GM12878 (cell line): ENCODE results near the gene ATP2C2. TPM values are rescaled to one million over a fixed set of nuclear protein-coding genes. Genes with fewer than 3 reads are reported as not detected.

Experiments used
- ATAC-seq: fragments of 200-7000 bp; cut with Tn5 transposase; 3 replicates; pipeline ENCODE4 v1.9.1; 2020; ENCODE audit warnings: mild to moderate bottlenecking, moderate library complexity
- BruUV-seq: library from RNA; stranded (reverse); fragments of 400-500 nt; replicated peaks from 2 replicates; lab custom pipeline; 2021; lab: Mats Ljungman, UMichigan
- CTCF ChIA-PET: fragments of 300-600 bp; sonication (Branson Sonifier 250); formaldehyde crosslinking; extraction: SDS; loops from one replicate; lab custom pipeline; 2021; ENCODE audit warnings: inconsistent platforms; lab: Yijun Ruan, JAX
- POLR2A ChIA-PET: fragments of 350-600 bp; formaldehyde crosslinking; extraction: SDS; loops from one replicate; lab custom pipeline; 2021; ENCODE audit warnings: inconsistent platforms; lab: Charles Lee
- RAD21 ChIA-PET: fragments of 300-600 bp; sonication (Branson Sonifier 250); formaldehyde crosslinking; loops from one replicate; lab custom pipeline; 2023; ENCODE audit warnings: antibody characterized with exemption; ENCODE audit not compliant: unreplicated experiment; lab: Charles Lee
- SMC1A ChIA-PET: fragments of 300-600 bp; sonication (Branson Sonifier 250); formaldehyde crosslinking; loops from one replicate; lab custom pipeline; 2023; ENCODE audit not compliant: unreplicated experiment, uncharacterized antibody; lab: Charles Lee
- DNase-seq: peaks from one replicate; pipeline ENCODE4 v3.0.0-alpha.2; 2011; ENCODE audit warnings: low read depth, low spot score
- FAIRE-seq: peaks from 3 replicates; lab custom pipeline; 2011; peaks lifted over from hg19 to GRCh38; lab: Jason Lieb, UNC
- H2AFZ ChIP-seq: 2 replicates; pipeline ENCODE4 v1.6.0; 2011; ENCODE audit warnings: low read depth, low read length, control low read depth; ENCODE audit not compliant: control insufficient read depth
- H3K27ac ChIP-seq: 2 replicates; pipeline ENCODE4 v1.5.1; 2011; ENCODE audit warnings: control low read depth; ENCODE audit not compliant: control insufficient read depth, insufficient read depth
- H3K27me3 ChIP-seq, 2 experiments: replicated peaks in 1 of 2; 2 replicates each; pipeline versions ENCODE4 v1.6.0 to v1.6.1; 2011; ENCODE audit warnings: low read length in 1 of 2; ENCODE audit not compliant: control insufficient read depth in 2 of 2, insufficient read depth in 2 of 2
- H3K36me3 ChIP-seq, 2 experiments: 2 replicates each; pipeline ENCODE4 v1.5.1; 2011; ENCODE audit warnings: low read length in 1 of 2; ENCODE audit not compliant: control insufficient read depth in 2 of 2, insufficient read depth in 2 of 2
- H3K4me1 ChIP-seq: 2 replicates; pipeline ENCODE4 v1.6.1; 2011; ENCODE audit warnings: mild to moderate bottlenecking, low read length, moderate library complexity, mixed read lengths; ENCODE audit not compliant: control insufficient read depth, insufficient read depth
- H3K4me2 ChIP-seq: 2 replicates; pipeline ENCODE4 v1.6.0; 2011; ENCODE audit warnings: control low read depth; ENCODE audit not compliant: control insufficient read depth, insufficient read depth
- H3K4me3 ChIP-seq: fragments of 200-600 bp; sonication (generic); 2 replicates; pipeline ENCODE4 v1.5.1; 2016
- H3K79me2 ChIP-seq: 2 replicates; pipeline ENCODE4 v1.6.0; 2011; ENCODE audit warnings: low read length; ENCODE audit not compliant: control insufficient read depth, insufficient read depth
- H3K9ac ChIP-seq: 2 replicates; pipeline ENCODE4 v1.8.0; 2011; ENCODE audit warnings: low read length, control low read depth, mixed read lengths; ENCODE audit not compliant: control insufficient read depth, insufficient read depth
- H3K9me3 ChIP-seq: replicated peaks from 3 replicates; pipeline ENCODE4 v1.5.1; 2011; ENCODE audit warnings: mild to moderate bottlenecking, low read length; ENCODE audit not compliant: control insufficient read depth, insufficient read depth
- H4K20me1 ChIP-seq: 2 replicates; pipeline ENCODE4 v1.6.0; 2011; ENCODE audit not compliant: control insufficient read depth, insufficient read depth
- FOS ChIP-seq: IDR thresholded peaks from 3 replicates; pipeline ENCODE4 v1.6.1; 2011; ENCODE audit warnings: borderline replicate concordance; ENCODE audit not compliant: insufficient read length; ENCODE audit errors: extremely low read depth
- GATAD2B ChIP-seq: fragments of 450-650 bp; conservative IDR thresholded peaks from 2 replicates; pipeline ENCODE4 v1.6.1; 2017; ENCODE audit warnings: low read depth, mild to moderate bottlenecking, moderate library complexity
- RELA ChIP-seq: fragments of 450-650 bp; IDR thresholded peaks from 2 replicates; pipeline ENCODE4 v1.8.0; 2014; ENCODE audit warnings: borderline replicate concordance; ENCODE audit not compliant: partially characterized antibody
- SP1 ChIP-seq: IDR thresholded peaks from one replicate; pipeline ENCODE4 v1.6.1; 2011; ENCODE audit warnings: low read depth, low read length
- WGBS: methylation state at CpG from one replicate; pipeline ENCODE4 v1.1.6; 2016; ENCODE audit warnings: low lambda C conversion rate; ENCODE audit not compliant: insufficient replicate concordance, insufficient coverage; ENCODE audit errors: missing lambda C conversion rate; 5-methylcytosine and 5-hydroxymethylcytosine counted together
- in situ Hi-C: fragments of 300-500 bp; cut with MboI; formaldehyde crosslinking; loops from 9 replicates; pipeline ENCODE4 v1.14.3; 2018; ENCODE audit warnings: mixed read lengths
- intact Hi-C: fragments of 100-400 bp; cut with micrococcal nuclease; formaldehyde crosslinking; loops from one replicate; pipeline ENCODE4 v1.14.2; 2022; ENCODE audit not compliant: unreplicated experiment
- polyA plus RNA-seq, 11 experiments: library from polyadenylated mRNA; depleted of rRNA in 4 of 11; unstranded in 6 of 11; stranded (reverse) in 5 of 11; fragments of >200 nt; fragmentation: Nextera tagmentation in 4 of 11; fragmentation: Illumina TruSeq in 1 of 11; extraction: Ambion mirVana in 4 of 11; extraction: Trizol in 1 of 11; gene quantifications; 1 replicate in 1 of 11; 2 replicates in 10 of 11; pipeline versions ENCODE4 v1.2.1 to v1.2.3, GENCODE V29; 2011 to 2016; ENCODE audit warnings: inconsistent platforms in 2 of 11, missing spikeins in 2 of 11, low read depth in 1 of 11
- total RNA-seq, 4 experiments: library from RNA; depleted of rRNA in 3 of 4; stranded (reverse); fragments of >200 nt in 3 of 4; fragmentation: Illumina TruSeq in 1 of 4; extraction: Trizol in 1 of 4; gene quantifications; 2 replicates each; pipeline versions ENCODE4 v1.2.1 to v1.2.3, GENCODE V29; 2013 to 2021

ATP2C2 gene
- total and polyA plus RNA-seq, 10 of the 15 experiments (the other 5 are each of a cell fraction or from before 2014, with no cell fraction given): 0.05 to 0.19 TPM; not detected in 8

DNA sequence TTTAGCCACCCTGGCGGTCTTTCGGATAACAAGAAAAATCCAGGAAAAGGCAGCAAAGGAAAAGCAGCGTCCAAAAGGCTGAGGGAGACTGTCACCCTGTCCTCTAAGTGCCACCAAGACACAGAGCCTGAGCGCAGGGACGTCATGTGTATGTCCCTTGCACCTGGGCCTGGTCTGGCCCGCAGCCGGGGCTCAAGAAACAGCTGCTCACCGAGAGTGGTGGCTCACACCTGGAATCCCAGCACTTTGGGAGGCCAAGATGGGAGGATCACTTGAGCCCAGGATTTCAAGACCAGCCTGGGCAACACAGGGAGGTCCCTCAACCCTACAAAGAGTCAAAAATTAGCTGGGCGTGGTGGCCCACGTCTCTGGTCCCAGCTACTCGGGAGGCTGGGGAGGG is 145.3 kb downstream of the ATP2C2 start:
- WGBS: 91% methylated on average over 10 of the region's 11 CpGs
- in situ Hi-C loops (loop anchor here (5.0 to 25.0 kb wide), 3 partner anchors 109 to 449 kb away; no protein-coding TSS in a partner anchor), intact Hi-C loops (loop anchor here (2.0 kb wide), 2 partner anchors 49 to 103 kb away; no protein-coding TSS in a partner anchor)
- Histone ChIP-seq H3K27me3 (no peaks in the 10 kb centered on the region), H3K4me3 (no peak overlapping the region), H2AFZ (no peak overlapping the region; the same call in 1 of the 2 replicates), H3K4me2 (no peak overlapping the region), H3K9ac (peak overlapping the region; percentile 92), H3K27ac (peak overlapping the region; percentile 99), H3K79me2 (peaks cover 2% of the 10 kb centered on the region; the same call in 1 of the 2 replicates), H3K36me3 (no peaks in the 10 kb centered on the region), H4K20me1 (no peaks in the 10 kb centered on the region), H3K9me3 (no peaks in the 10 kb centered on the region), H3K4me1 (peaks cover 43% of the 10 kb centered on the region)
- TF ChIP-seq GATAD2B (0 out of 2 replicates have a peak, but pooled peaks have one; percentile 16), RELA (no peak), SP1 (no peak), FOS (no peak)
- FAIRE-seq (no peak), ATAC-seq (no peak), DNase-seq (no peak)
- ChIA-PET SMC1A (interaction anchor here (0.6 to 13.2 kb wide), 17 partner anchors 15 to 457 kb away, joined by 3 to 183 read pairs (median 11); partner anchors contain the start of gene COTL1), RAD21 (interaction anchor here (1.1 to 6.6 kb wide), 6 partner anchors 20 to 214 kb away, joined by 3 to 194 read pairs (median 50); partner anchors contain the start of gene COTL1), POLR2A (interaction anchor here (0.6 to 5.8 kb wide), 11 partner anchors 15 to 470 kb away, joined by 3 to 60 read pairs (median 5); no protein-coding TSS in a partner anchor), CTCF (interaction anchor here (0.6 to 11.6 kb wide), 23 partner anchors 8 to 439 kb away, joined by 3 to 299 read pairs (median 4); partner anchors contain the start of gene COTL1)
- no TSS peak for BruUV-seq

Other genes starting within 250 kb of the ATP2C2 start
Only the 7 nearest of the 8 such genes appear.
- 5.5 and 7.8 TPM in 2 replicates for gene HSDL1, start 223.4 kb upstream of the ATP2C2 start, total RNA-seq (2014; rRNA removed)
- 5.5 and 5.6 TPM in 2 replicates for gene HSDL1, start 223.4 kb upstream of the ATP2C2 start, total RNA-seq (2014; rRNA removed; fragmentation: Illumina TruSeq; extraction: Trizol)
- gene HSDL1, start 223.4 kb upstream of the ATP2C2 start, total RNA-seq (2021): 5.5 and 6.8 TPM in 2 replicates
- 13.4 and 17.4 TPM in 2 replicates for gene HSDL1, start 223.4 kb upstream of the ATP2C2 start, polyA plus RNA-seq (2011; rRNA removed)
- 7.0 and 10.6 TPM in 2 replicates for gene HSDL1, start 223.4 kb upstream of the ATP2C2 start, polyA plus RNA-seq (2014; fragmentation: Illumina TruSeq; extraction: Trizol)
- gene HSDL1, start 223.4 kb upstream of the ATP2C2 start, polyA plus RNA-seq (2014; fragmentation: Nextera tagmentation; extraction: Ambion mirVana): 1 to 10 TPM; 2.0 to 3.6 TPM
- 5.6 and 7.5 TPM in 2 replicates for gene HSDL1, start 223.4 kb upstream of the ATP2C2 start, polyA plus RNA-seq (2014; rRNA removed)
- gene HSDL1, start 223.4 kb upstream of the ATP2C2 start, polyA plus RNA-seq (2016; fragmentation: Nextera tagmentation; extraction: Ambion mirVana): 1 to 10 TPM; 4.4 to 5.7 TPM
- gene DNAAF1, start 223.2 kb upstream of the ATP2C2 start, total RNA-seq (2014; rRNA removed): not detected in 2 replicates
- gene DNAAF1, start 223.2 kb upstream of the ATP2C2 start, total RNA-seq (2014; rRNA removed; fragmentation: Illumina TruSeq; extraction: Trizol): not detected in 2 replicates
- not detected in 2 replicates for gene DNAAF1, start 223.2 kb upstream of the ATP2C2 start, total RNA-seq (2021)
- gene DNAAF1, start 223.2 kb upstream of the ATP2C2 start, polyA plus RNA-seq (2011; rRNA removed): not detected in 2 replicates
- gene DNAAF1, start 223.2 kb upstream of the ATP2C2 start, polyA plus RNA-seq (2014; fragmentation: Illumina TruSeq; extraction: Trizol): 0.04 TPM in 1 of 2 replicates, not detected in the other
- gene DNAAF1, start 223.2 kb upstream of the ATP2C2 start, polyA plus RNA-seq (2014; fragmentation: Nextera tagmentation; extraction: Ambion mirVana): under 1 TPM; 0.02 to 0.11 TPM
- gene DNAAF1, start 223.2 kb upstream of the ATP2C2 start, polyA plus RNA-seq (2014; rRNA removed): not detected in 2 replicates
- under 1 TPM in 1 of 2 experiments, not detected in 1; 0.76 TPM for gene DNAAF1, start 223.2 kb upstream of the ATP2C2 start, polyA plus RNA-seq (2016; fragmentation: Nextera tagmentation; extraction: Ambion mirVana)
- gene TAF1C, start 181.5 kb upstream of the ATP2C2 start, total RNA-seq (2014; rRNA removed): 16.5 and 19.7 TPM in 2 replicates
- gene TAF1C, start 181.5 kb upstream of the ATP2C2 start, total RNA-seq (2014; rRNA removed; fragmentation: Illumina TruSeq; extraction: Trizol): 7.2 and 8.9 TPM in 2 replicates
- 32.6 and 33.0 TPM in 2 replicates for gene TAF1C, start 181.5 kb upstream of the ATP2C2 start, total RNA-seq (2021)
- 5.5 and 8.0 TPM in 2 replicates for gene TAF1C, start 181.5 kb upstream of the ATP2C2 start, polyA plus RNA-seq (2011; rRNA removed)
- 3.8 and 11.2 TPM in 2 replicates for gene TAF1C, start 181.5 kb upstream of the ATP2C2 start, polyA plus RNA-seq (2014; fragmentation: Illumina TruSeq; extraction: Trizol)
- gene TAF1C, start 181.5 kb upstream of the ATP2C2 start, polyA plus RNA-seq (2014; fragmentation: Nextera tagmentation; extraction: Ambion mirVana): 1 to 10 TPM in 1 of 2 experiments, under 1 TPM in 1; 0.98 to 2.0 TPM
- 35.1 and 40.1 TPM in 2 replicates for gene TAF1C, start 181.5 kb upstream of the ATP2C2 start, polyA plus RNA-seq (2014; rRNA removed)
- gene TAF1C, start 181.5 kb upstream of the ATP2C2 start, polyA plus RNA-seq (2016; fragmentation: Nextera tagmentation; extraction: Ambion mirVana): 10 to 100 TPM; 21.7 to 24.9 TPM
- 0.16 TPM in 1 of 2 replicates, not detected in the other for gene ADAD2, start 177.4 kb upstream of the ATP2C2 start, total RNA-seq (2014; rRNA removed)
- gene ADAD2, start 177.4 kb upstream of the ATP2C2 start, total RNA-seq (2014; rRNA removed; fragmentation: Illumina TruSeq; extraction: Trizol): not detected in 2 replicates
- gene ADAD2, start 177.4 kb upstream of the ATP2C2 start, total RNA-seq (2021): 0.44 TPM in 1 of 2 replicates, not detected in the other
- not detected in 2 replicates for gene ADAD2, start 177.4 kb upstream of the ATP2C2 start, polyA plus RNA-seq (2011; rRNA removed)
- gene ADAD2, start 177.4 kb upstream of the ATP2C2 start, polyA plus RNA-seq (2014; fragmentation: Illumina TruSeq; extraction: Trizol): not detected in 2 replicates
- gene ADAD2, start 177.4 kb upstream of the ATP2C2 start, polyA plus RNA-seq (2014; fragmentation: Nextera tagmentation; extraction: Ambion mirVana): not detected
- 0.44 and 0.68 TPM in 2 replicates for gene ADAD2, start 177.4 kb upstream of the ATP2C2 start, polyA plus RNA-seq (2014; rRNA removed)
- under 1 TPM in 1 of 2 experiments, not detected in 1; 0.51 TPM for gene ADAD2, start 177.4 kb upstream of the ATP2C2 start, polyA plus RNA-seq (2016; fragmentation: Nextera tagmentation; extraction: Ambion mirVana)
- gene KCNG4, start 128.5 kb upstream of the ATP2C2 start, total RNA-seq (2014; rRNA removed): not detected in 2 replicates
- gene KCNG4, start 128.5 kb upstream of the ATP2C2 start, total RNA-seq (2014; rRNA removed; fragmentation: Illumina TruSeq; extraction: Trizol): not detected in 2 replicates
- gene KCNG4, start 128.5 kb upstream of the ATP2C2 start, total RNA-seq (2021): not detected in 2 replicates
- not detected in 2 replicates for gene KCNG4, start 128.5 kb upstream of the ATP2C2 start, polyA plus RNA-seq (2011; rRNA removed)
- gene KCNG4, start 128.5 kb upstream of the ATP2C2 start, polyA plus RNA-seq (2014; fragmentation: Illumina TruSeq; extraction: Trizol): not detected in 2 replicates
- gene KCNG4, start 128.5 kb upstream of the ATP2C2 start, polyA plus RNA-seq (2014; fragmentation: Nextera tagmentation; extraction: Ambion mirVana): not detected
- gene KCNG4, start 128.5 kb upstream of the ATP2C2 start, polyA plus RNA-seq (2014; rRNA removed): not detected in 2 replicates
- gene KCNG4, start 128.5 kb upstream of the ATP2C2 start, polyA plus RNA-seq (2016; fragmentation: Nextera tagmentation; extraction: Ambion mirVana): not detected
- not detected in 2 replicates for gene WFDC1, start 73.7 kb upstream of the ATP2C2 start, total RNA-seq (2014; rRNA removed)
- gene WFDC1, start 73.7 kb upstream of the ATP2C2 start, total RNA-seq (2014; rRNA removed; fragmentation: Illumina TruSeq; extraction: Trizol): not detected in 2 replicates
- not detected in 2 replicates for gene WFDC1, start 73.7 kb upstream of the ATP2C2 start, total RNA-seq (2021)
- not detected in 2 replicates for gene WFDC1, start 73.7 kb upstream of the ATP2C2 start, polyA plus RNA-seq (2011; rRNA removed)
- gene WFDC1, start 73.7 kb upstream of the ATP2C2 start, polyA plus RNA-seq (2014; fragmentation: Illumina TruSeq; extraction: Trizol): not detected in 2 replicates
- not detected for gene WFDC1, start 73.7 kb upstream of the ATP2C2 start, polyA plus RNA-seq (2014; fragmentation: Nextera tagmentation; extraction: Ambion mirVana)
- gene WFDC1, start 73.7 kb upstream of the ATP2C2 start, polyA plus RNA-seq (2014; rRNA removed): not detected in 2 replicates
- gene WFDC1, start 73.7 kb upstream of the ATP2C2 start, polyA plus RNA-seq (2016; fragmentation: Nextera tagmentation; extraction: Ambion mirVana): not detected
- 6.2 and 6.8 TPM in 2 replicates for gene MEAK7, start 136.1 kb downstream of the ATP2C2 start, total RNA-seq (2014; rRNA removed)
- gene MEAK7, start 136.1 kb downstream of the ATP2C2 start, total RNA-seq (2014; rRNA removed; fragmentation: Illumina TruSeq; extraction: Trizol): 5.5 TPM in 2 replicates
- 8.5 and 9.2 TPM in 2 replicates for gene MEAK7, start 136.1 kb downstream of the ATP2C2 start, total RNA-seq (2021)
- 10.7 and 10.9 TPM in 2 replicates for gene MEAK7, start 136.1 kb downstream of the ATP2C2 start, polyA plus RNA-seq (2011; rRNA removed)
- 4.4 and 6.7 TPM in 2 replicates for gene MEAK7, start 136.1 kb downstream of the ATP2C2 start, polyA plus RNA-seq (2014; fragmentation: Illumina TruSeq; extraction: Trizol)
- 1 to 10 TPM; 1.4 to 1.5 TPM for gene MEAK7, start 136.1 kb downstream of the ATP2C2 start, polyA plus RNA-seq (2014; fragmentation: Nextera tagmentation; extraction: Ambion mirVana)
- gene MEAK7, start 136.1 kb downstream of the ATP2C2 start, polyA plus RNA-seq (2014; rRNA removed): 5.6 and 5.9 TPM in 2 replicates
- 10 to 100 TPM; 11.0 to 11.9 TPM for gene MEAK7, start 136.1 kb downstream of the ATP2C2 start, polyA plus RNA-seq (2016; fragmentation: Nextera tagmentation; extraction: Ambion mirVana)